Endometrial microvascular endothelial cells (primary cell): ENCODE results near the gene NCAPG2. TPM values are rescaled to one million over a fixed set of nuclear protein-coding genes. Genes with fewer than 3 reads are reported as not detected.

Experiments used
- in situ Hi-C: cut with HindIII; loops from 2 replicates; pipeline ENCODE4 v1.10.0; 2017; ENCODE audit warnings: low sequenced_read_pairs, low pct_unique_long_range_greater_than_20kb; ENCODE audit errors: inconsistent ontology term
- total RNA-seq: library from RNA; depleted of rRNA; stranded (reverse); fragments of >200 nt; gene quantifications from one replicate; pipeline ENCODE4 v1.2.3, GENCODE V29; 2015; ENCODE audit errors: inconsistent ontology term

The NCAPG2 gene
- total RNA-seq, 1 donor from 2014 or later, result 42.8 TPM

DNA sequence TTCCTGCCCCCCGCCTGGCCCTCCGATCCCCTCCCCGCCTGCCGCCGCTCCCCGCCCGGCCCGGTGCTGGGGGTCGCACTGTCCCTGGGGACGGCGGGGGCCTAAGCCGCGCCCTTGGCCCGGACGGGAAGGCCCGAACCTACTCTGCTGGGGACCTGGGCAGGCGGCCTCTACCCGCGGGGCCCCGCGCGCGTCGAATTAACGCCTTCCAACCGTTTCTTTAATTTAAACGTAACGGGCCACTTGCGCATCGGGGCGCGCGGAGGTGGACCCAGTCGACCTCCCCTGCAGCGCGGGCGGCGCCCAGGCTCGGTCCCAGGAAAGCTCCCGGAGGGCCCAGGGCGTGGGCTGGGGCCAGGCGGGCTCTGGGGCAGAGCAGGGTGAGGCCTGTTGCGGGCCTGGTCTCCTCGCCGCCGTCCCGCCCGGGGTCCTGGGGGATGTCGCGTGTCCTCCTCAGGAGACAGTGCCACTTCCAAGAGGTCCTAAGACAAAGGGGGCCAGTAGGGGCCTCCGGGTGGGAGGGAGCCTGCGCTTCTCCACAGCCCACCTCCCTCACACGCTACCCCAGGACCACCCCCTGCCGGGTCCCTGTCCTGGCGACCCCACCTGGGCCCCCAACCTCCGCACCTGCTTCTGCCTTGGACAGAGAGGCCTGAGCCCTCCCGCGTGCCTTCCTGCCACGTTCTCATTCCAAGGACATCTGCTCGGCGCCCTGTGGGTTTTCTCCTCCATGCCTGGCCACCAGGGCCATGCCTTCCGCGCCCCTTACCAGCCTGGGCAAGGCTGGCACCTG lies 116.3 kb downstream of the NCAPG2 start:
- in situ Hi-C loops, result no loop called here

DNA sequence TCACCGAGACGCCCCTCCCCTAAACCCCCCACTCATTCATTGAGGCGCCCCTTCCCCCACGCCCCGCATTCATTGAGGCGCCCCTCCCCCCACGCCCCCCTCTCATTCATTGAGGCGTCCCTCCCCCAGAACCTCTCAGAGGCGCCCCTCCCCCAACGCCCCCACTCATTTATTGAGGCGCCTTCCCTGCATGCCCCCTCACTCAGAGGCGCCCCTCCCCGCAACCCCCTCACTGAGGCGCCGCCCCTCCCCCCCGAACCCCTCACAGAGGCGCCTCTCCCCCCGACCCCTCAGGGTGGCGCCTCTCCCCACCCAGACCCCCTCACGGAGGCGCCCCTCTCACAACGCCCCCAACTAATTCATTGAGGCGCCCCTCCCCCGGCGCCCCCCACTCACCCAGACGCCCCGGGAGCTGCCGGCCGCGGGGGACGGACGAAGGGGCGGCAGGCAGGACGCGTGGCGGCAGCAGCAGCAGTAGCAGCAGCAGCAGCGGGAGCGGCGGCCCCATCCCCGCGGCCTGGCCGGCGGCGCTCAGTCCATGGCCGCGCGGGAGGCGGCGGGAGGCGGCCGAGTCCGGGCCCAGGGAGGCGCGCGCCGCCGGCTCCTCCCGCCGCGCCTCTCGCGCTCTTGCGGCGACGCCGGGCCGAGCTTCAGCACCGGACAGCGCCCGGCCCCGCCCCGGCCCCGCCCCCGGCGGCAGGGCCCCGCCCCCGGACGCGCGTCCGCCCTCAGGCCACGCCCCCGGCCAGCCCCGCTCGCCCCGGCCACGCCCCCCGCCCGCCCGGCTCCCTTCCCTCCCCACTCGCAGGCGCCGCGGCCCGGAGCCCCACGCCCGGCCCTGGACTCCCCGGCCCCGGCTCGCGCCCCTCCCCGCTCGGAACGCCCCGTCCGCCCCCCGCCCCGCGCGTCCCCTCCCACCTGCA lies 117.2 kb downstream of the NCAPG2 start, which contains the start of gene PTPRN2:
Gene PTPRN2 (minus strand): TSS at position 662 of the 923 bp plus-strand sequence.
- in situ Hi-C loops, result no loop called here

DNA sequence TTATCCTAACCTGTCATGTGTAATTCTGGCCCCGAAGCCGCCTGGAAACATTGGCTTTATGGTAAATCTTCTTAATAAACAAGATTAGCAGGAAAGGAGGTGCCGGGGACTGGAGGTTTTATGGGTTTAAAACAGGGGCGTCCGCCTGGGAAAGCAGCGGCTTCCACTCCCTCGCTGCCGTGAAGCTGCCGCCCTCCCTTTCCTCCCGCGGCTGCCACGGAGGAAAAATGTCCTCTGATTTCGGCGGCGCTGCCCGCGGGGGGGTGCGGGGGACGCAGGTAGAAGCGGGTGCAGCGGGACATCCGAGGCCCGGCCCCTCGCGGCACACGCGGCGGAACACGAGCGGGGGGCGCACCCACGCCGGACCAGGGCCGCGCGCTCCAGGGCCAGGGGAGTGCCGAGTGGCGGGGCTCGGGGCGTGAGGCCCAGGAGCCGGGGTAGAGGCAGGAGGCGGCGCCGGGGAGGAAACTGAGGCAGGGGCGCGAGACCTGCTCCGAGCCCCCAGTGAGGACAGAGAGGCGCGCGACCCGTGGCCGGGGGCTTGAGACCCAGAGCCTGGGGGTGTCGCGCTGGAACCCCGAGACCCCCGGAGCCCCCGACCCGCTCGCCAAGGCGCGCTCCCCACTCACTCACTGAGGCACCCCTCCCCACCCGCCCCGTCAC lies 118.0 kb downstream of the NCAPG2 start:
- in situ Hi-C loops, result no loop called here

DNA sequence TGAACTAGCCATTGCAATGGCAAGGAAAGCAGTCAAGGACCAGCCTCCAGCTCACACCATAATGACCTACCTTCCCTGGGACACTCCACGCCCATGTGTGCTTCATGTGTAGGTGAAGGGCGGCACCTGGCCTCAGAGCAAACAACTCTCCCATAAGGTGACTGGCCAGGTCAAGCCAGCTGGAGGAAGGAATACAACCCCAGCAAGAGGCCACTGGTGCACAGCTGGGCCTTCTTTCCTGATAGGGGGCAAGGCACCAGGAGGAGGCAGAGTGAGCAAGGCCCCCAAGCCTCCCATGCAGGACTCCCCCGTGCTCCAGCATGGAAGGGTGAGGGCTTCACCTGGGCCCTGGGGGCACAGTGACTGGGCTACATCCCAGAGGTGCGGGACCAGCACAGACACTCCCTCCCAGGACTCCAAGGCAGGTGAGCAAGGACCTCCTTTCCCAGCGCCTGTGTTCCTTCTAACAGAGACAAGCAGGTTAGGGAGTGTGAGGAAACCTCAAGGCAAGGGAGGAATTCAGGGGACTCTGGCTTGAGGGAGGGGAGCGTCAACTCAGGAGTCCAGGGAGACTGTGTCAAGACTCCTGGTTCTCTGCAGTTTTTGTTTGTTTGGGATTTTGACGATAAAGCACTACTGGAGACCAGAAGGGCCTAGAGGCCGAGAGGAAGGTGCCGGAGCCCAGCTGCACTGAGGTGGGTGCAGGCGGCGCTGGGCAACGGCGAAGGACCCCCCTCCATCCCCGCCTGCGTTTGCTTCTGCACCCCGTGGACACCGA lies 118.7 kb downstream of the NCAPG2 start:
- in situ Hi-C loops, result no loop called here

DNA sequence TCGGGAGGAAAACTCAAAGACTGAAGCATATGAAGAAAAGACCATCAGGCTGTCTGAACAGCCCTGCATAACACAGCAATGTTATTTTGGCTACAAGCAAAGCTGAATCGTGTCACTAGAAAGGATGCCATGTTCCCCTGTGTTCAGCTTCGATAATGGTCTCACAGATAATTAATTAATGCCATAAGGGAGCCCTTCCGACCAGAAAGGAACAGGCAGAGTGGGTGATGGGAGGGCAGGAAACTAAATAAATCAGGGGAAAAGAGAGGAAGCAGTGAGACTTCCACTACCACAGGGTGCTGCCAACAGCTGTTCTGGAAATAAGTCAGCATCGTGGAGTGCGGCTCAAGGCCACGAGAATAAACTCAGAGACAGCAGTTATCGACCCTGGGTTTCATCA lies 120.2 kb downstream of the NCAPG2 start:
- in situ Hi-C loops, result no loop called here

DNA sequence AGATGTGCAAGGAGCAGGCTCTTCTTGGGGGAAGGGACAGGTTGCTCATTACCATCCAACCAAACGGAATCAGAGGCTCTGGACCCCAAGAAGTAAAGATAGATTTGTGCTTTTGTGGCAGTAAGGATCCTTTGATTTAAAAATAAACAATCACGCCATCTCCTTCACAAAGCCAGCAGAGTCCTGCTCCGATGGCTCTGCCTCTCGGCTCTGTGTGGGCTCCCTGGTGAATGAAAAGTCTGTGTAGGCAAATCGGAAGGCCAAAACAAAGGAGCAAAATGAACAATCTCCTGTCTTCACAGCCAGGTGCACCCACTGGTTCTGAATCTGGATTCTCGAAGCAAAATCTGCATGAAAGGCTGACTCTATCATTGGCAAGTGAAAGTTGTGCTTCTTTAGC lies 120.8 kb downstream of the NCAPG2 start:
- in situ Hi-C loops, result no loop called here

DNA sequence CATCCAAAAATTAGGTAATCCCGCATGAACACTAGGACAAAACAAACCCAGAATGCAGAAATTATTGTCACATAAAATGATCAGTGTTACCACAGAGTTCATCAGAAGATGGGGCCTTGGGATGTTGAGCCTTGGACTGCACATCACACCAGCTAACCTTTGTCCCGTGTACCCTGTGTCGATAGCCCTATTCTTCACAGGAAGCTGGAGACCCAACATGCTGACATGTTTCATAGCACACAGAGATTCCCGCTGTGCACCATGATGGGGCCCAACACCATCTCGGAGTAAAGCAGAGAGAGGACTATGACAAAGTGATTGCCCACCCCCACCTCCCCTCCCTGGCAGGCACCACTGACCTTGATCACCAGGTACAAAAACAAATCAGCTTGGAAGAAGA lies 121.5 kb downstream of the NCAPG2 start:
- in situ Hi-C loops, result no loop called here

DNA sequence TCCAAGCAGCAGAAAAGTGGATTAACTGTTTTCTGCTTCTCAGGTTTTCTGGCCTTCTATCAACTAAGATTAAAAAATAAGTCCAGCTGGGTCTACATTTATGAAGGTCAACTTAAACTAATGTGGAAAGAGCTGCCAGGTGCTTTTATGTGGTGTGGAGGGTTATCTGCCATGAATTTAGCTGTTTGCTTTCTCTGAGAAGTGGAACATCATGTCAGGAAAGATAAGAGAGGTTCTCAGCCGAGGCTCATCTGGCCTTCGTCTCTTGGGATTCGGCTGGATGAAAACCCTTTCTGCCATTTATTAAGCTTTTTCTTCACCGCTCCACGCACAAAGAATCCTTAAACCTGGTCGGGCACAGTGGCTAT lies 122.5 kb downstream of the NCAPG2 start:
- in situ Hi-C loops, result no loop called here

DNA sequence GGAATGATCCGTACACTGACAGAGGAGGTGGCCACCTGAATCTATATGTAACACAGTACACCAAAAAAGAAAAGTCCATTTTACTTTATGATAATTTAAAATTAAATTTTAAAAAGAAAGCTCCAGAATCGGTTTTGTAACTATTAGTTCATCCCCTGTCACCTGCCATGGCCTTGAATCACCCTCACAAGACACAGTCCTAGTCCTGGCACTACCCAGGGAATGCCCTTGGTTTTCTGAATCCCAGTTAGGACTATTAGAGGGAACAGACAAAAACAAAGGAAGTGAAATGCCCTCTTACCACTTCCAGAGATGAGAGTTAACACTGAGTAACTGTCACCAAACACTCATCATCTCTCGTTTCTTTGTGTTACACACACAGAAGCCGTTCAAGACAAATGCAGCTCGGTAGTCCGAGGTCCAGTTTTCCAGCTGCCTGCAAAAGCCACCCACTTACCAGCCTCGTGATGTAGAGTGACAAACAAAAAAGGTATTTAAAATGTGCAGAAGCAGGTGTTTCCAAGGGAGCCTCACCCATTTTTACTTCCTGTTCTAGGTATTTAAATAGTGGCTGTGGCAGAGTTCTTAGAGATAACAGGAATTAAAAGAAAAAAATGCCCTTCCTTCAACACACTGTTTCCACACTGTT lies 123.0 kb downstream of the NCAPG2 start:
- in situ Hi-C loops, result no loop called here

Other genes starting within 250 kb of the NCAPG2 start
- gene PTPRN2, start 117.0 kb downstream of the NCAPG2 start, total RNA-seq, result 13.3 TPM
- 42.9 TPM for gene ESYT2, start 124.7 kb upstream of the NCAPG2 start, total RNA-seq
- 5.8 TPM for gene DYNC2I1, start 151.8 kb upstream of the NCAPG2 start, total RNA-seq